Thyroid gland (tissue), 4 donors: Measurements from ENCODE around the gene AIG1. TPM values are rescaled to one million over a fixed set of nuclear protein-coding genes. Genes with fewer than 3 reads are reported as not detected.
"Not testable (repeated sequence)": the region's sequence is repeated elsewhere in the genome, so short reads cannot be mapped to it uniquely, and the experiment has no call there.

Experiments
- DNase-seq, 2 donors: peaks; one replicate each; pipeline ENCODE4 v3.0.0-alpha.2; 2019
- H3K27ac ChIP-seq, 3 donors: fragments of 200-600 bp; sonication (generic); 1 replicate in 2 of 3; 2 replicates in 1 of 3; pipeline ENCODE4 v1.5.1; 2016 to 2019; ENCODE audit warnings: mild to moderate bottlenecking in 1 of 3, moderate library complexity in 1 of 3
- H3K27me3 ChIP-seq: fragments of 200-600 bp; sonication (generic); one replicate; pipeline ENCODE4 v1.5.1; 2019
- H3K36me3 ChIP-seq, 2 donors: fragments of 200-600 bp; sonication (generic); one replicate each; pipeline ENCODE4 v1.5.1; 2016 to 2019
- H3K4me1 ChIP-seq, 2 donors: fragments of 200-600 bp; sonication (generic); one replicate each; pipeline ENCODE4 v1.5.1; 2017 to 2019
- H3K4me3 ChIP-seq, 3 donors: fragments of 200-600 bp; sonication (generic); replicated peaks in 1 of 3; 1 replicate in 2 of 3; 2 replicates in 1 of 3; pipeline ENCODE4 v1.5.1; 2016; ENCODE audit warnings: mild to moderate bottlenecking in 1 of 3
- H3K9me3 ChIP-seq: fragments of 200-600 bp; sonication (generic); one replicate; pipeline ENCODE4 v1.5.1; 2017
- POLR2A ChIP-seq, 2 donors: fragments of 450-650 bp; IDR thresholded peaks; one replicate each; pipeline ENCODE4 v1.6.1; 2017; ENCODE audit warnings: antibody characterized with exemption in 2 of 2, mild to moderate bottlenecking in 2 of 2, moderate library complexity in 1 of 2
- WGBS, 2 donors: methylation state at CpG; one replicate each; pipeline ENCODE4 v1.1.5; 2017; 5-methylcytosine and 5-hydroxymethylcytosine counted together
- intact Hi-C: fragments of 100-400 bp; cut with DNase I; formaldehyde crosslinking; loops from one replicate; pipeline ENCODE4 v1.15.1; 2023
- total RNA-seq, 4 donors: library from RNA; depleted of rRNA; stranded (reverse); fragments of >200 nt; gene quantifications; one replicate each; pipeline ENCODE4 v1.2.3, GENCODE V29; 2016
- TF ChIP-seq, protein P1 (sequence below), 6 experiments: fragments of 200-600 bp in 3 of 6; fragments of 450-650 bp in 3 of 6; sonication (generic) in 3 of 6; IDR thresholded peaks; one replicate each; pipeline ENCODE4 v1.5.1; 2016 to 2019; ENCODE audit warnings: antibody characterized with exemption in 6 of 6, mild to moderate bottlenecking in 2 of 6, inconsistent platforms in 1 of 6, moderate library complexity in 1 of 6

The AIG1 gene
- total RNA-seq, 4 donors from 2014 or later = 57.8 to 101 (median 77.0) TPM

DNA sequence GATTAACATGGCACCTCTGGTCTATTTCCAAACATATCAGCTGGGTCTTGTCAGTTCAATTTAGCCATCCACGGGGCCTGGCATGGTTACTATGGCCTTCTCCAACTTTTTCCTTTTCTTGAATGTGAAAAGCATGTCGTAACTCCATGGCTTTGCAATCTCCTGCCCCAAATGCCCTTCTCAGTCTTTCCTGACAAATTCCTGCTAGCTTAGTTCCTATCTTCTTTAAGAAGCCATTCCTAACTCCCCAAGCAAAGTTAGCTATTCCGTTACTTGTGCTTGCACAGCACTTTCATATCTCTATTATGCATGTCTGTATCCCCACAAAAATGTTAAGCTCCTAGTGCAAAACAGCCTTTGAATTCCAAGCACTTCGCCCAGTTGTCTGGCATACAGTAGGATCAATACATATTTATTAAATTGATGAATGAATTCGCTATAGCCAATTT, 105.6 kb downstream of the AIG1 start:
- H3K27ac ChIP-seq = no peak overlapping the region
- H3K27me3 ChIP-seq = no peaks in the 10 kb centered on the region
- no peak for DNase-seq
- intact Hi-C loops = no loop called here
- H3K36me3 ChIP-seq = no peaks in the 10 kb centered on the region
- TF ChIP-seq POLR2A (IDR thresholded peaks at IDR 0.05) = no peak
- TF ChIP-seq, protein P1, sequence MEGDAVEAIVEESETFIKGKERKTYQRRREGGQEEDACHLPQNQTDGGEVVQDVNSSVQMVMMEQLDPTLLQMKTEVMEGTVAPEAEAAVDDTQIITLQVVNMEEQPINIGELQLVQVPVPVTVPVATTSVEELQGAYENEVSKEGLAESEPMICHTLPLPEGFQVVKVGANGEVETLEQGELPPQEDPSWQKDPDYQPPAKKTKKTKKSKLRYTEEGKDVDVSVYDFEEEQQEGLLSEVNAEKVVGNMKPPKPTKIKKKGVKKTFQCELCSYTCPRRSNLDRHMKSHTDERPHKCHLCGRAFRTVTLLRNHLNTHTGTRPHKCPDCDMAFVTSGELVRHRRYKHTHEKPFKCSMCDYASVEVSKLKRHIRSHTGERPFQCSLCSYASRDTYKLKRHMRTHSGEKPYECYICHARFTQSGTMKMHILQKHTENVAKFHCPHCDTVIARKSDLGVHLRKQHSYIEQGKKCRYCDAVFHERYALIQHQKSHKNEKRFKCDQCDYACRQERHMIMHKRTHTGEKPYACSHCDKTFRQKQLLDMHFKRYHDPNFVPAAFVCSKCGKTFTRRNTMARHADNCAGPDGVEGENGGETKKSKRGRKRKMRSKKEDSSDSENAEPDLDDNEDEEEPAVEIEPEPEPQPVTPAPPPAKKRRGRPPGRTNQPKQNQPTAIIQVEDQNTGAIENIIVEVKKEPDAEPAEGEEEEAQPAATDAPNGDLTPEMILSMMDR (IDR thresholded peaks at IDR 0.05) = no peak
- 92 to 96% methylated on average over 5 of the region's 5 CpGs for WGBS, 2 donors
- H3K4me1 ChIP-seq = no peaks in the 10 kb centered on the region
- no peaks in the 10 kb centered on the region for H3K9me3 ChIP-seq
- no peak overlapping the region for H3K4me3 ChIP-seq

DNA sequence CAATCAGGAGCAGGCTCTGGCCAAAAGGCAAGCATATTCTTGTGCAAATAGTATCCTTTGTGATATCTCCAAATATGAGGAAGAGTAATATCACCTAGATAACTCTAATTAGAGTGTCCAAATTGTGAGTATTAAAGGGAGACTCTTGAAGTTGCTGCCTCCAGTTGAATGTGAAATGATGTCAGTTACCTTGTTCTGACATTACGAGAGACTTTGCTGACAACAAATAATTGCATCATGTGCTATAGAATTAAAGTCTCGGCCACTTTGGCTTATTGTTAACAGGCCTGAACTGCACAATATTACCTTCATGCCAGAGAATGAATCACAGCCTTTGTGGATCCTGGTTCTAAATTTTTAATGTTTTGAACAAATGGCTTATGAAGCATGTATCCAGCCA, 106.5 kb downstream of the AIG1 start:
- Histone ChIP-seq H3K27ac (no peak overlapping the region), H3K4me1 (no peaks in the 10 kb centered on the region), H3K36me3 (no peaks in the 10 kb centered on the region), H3K9me3 (no peaks in the 10 kb centered on the region), H3K27me3 (no peaks in the 10 kb centered on the region), H3K4me3 (no peak overlapping the region)
- TF ChIP-seq, protein P1 (IDR thresholded peaks at IDR 0.05) = no peak
- TF ChIP-seq POLR2A (IDR thresholded peaks at IDR 0.05) = no peak
- 94 to 98% methylated on average over 2 of the region's 2 CpGs for WGBS, 2 donors
- intact Hi-C loops = no loop called here
- no peak for DNase-seq

DNA sequence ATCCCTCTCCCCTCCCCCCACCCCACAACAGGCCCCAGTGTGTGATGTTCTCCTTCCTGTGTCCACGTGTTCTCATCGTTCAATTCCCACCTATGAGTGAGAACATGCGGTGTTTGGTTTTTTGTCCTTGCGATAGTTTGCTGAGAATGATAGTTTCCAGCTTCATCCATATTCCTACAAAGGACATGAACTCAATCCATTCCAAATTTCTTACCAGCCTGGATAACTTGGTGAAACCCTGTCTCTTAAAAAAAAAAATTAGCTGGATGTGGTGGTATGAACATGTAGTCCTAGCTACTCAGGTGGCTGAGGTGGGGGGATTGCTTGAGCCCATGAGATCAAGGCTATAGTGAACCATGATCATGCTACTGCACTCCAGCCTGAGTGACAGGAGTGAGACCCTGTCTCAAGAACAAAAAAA, 107.7 kb downstream of the AIG1 start:
- H3K4me1 ChIP-seq, H3K9me3 ChIP-seq, H3K27ac ChIP-seq, H3K4me3 ChIP-seq, H3K27me3 ChIP-seq, DNase-seq, intact Hi-C loops, H3K36me3 ChIP-seq: not testable (repeated sequence)
- WGBS, 2 donors = 90 to 98% methylated on average over 4 of the region's 4 CpGs

DNA sequence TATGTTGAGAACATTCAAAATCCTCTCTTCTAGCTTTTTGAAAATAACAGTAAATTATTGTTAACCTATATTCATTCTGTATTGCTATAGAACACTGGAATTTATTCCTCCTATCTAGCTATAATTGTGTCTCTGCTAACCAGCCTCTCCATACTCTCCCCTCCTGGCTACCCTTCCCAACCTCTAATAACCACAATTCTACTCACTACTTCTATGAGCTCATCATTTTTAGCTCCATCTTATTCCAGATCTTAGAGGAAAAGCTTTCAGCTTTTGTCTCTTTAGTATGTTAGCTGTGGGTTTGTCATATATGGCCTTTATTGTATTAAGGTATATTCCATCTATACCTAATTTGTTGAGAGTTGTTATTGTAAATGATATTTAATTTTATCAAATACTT, 108.8 kb downstream of the AIG1 start:
- Histone ChIP-seq H3K4me1 (no peaks in the 10 kb centered on the region), H3K9me3 (no peaks in the 10 kb centered on the region), H3K27ac (no peak overlapping the region), H3K4me3 (no peak overlapping the region), H3K36me3 (no peaks in the 10 kb centered on the region), H3K27me3 (no peaks in the 10 kb centered on the region)
- DNase-seq = no peak
- intact Hi-C loops = no loop called here
- TF ChIP-seq, protein P1 (IDR thresholded peaks at IDR 0.05) = no peak
- TF ChIP-seq POLR2A (IDR thresholded peaks at IDR 0.05) = no peak

DNA sequence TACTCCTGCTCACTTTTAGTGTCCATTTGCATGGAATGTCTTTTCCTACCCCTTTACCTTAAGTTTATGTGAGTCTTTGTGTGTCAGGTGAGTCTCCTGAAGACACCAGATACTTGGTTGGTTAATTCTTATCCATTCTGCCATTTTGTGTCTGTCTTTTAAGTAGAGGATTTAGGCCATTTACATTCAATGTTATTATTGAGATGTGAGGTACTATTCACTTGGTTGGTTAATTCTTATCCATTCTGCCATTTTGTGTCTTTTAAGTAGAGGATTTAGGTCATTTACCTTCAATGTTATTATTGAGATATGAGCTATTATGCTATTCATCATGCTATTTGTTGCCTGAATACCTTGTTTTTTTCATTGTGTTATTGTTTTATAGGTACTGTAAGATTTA, 113.8 kb downstream of the AIG1 start:
- Histone ChIP-seq H3K4me1 (no peaks in the 10 kb centered on the region), H3K27me3 (no peaks in the 10 kb centered on the region), H3K27ac (no peak overlapping the region), H3K9me3 (no peaks in the 10 kb centered on the region), H3K36me3 (no peaks in the 10 kb centered on the region), H3K4me3 (no peak overlapping the region)
- TF ChIP-seq, protein P1 (IDR thresholded peaks at IDR 0.05) = no peak
- TF ChIP-seq POLR2A (IDR thresholded peaks at IDR 0.05) = no peak
- DNase-seq = no peak
- intact Hi-C loops = no loop called here

DNA sequence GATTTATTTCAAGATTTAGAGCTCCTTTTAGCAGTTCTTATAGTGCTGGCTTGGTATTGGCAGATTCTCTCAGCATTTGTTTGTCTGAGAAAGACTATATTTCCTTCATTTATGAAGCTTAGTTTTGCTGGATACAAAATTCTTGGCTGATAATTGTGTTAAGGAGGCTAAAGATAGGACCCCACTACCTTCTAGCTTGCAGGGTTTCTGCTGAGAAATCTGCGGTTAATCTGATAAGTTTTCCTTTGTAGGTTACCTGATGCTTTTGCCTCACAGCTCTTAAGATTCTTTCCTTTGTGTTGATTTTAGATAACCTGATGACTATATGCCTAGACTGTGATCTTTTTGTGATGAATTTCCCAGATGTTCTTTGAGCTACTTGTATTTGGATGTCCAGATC, 114.3 kb downstream of the AIG1 start:
- intact Hi-C loops = no loop called here
- Histone ChIP-seq H3K27ac (no peak overlapping the region), H3K4me3 (no peak overlapping the region), H3K27me3 (no peaks in the 10 kb centered on the region), H3K9me3 (no peaks in the 10 kb centered on the region), H3K36me3 (no peaks in the 10 kb centered on the region), H3K4me1 (no peaks in the 10 kb centered on the region)
- DNase-seq = no peak
- TF ChIP-seq, protein P1 (IDR thresholded peaks at IDR 0.05) = no peak
- TF ChIP-seq POLR2A (IDR thresholded peaks at IDR 0.05) = no peak
- WGBS, 2 donors = 95% methylated on average over 1 of the region's 1 CpG
